GM23338 (cell line): ENCODE data around the gene RADIL. TPM values are rescaled to one million over a fixed set of nuclear protein-coding genes. Genes with fewer than 3 reads are reported as not detected.

Experiments used
- CTCF ChIP-seq, 2 experiments: fragments of 200-600 bp in 1 of 2; sonication (generic) in 1 of 2; conservative IDR thresholded peaks; 2 replicates each; pipeline versions ENCODE4 v1.5.1 to v1.6.1; 2016 to 2017; ENCODE audit warnings: antibody characterized with exemption in 2 of 2, low read depth in 2 of 2, mild to moderate bottlenecking in 2 of 2, moderate library complexity in 1 of 2
- JUNB ChIP-seq: IDR thresholded peaks from one replicate; pipeline ENCODE4 v1.6.1; 2016; ENCODE audit warnings: antibody characterized with exemption; ENCODE audit not compliant: unreplicated experiment
- POLR2AphosphoS5 ChIP-seq: IDR thresholded peaks from 2 replicates; pipeline ENCODE4 v1.6.1; 2016; ENCODE audit warnings: antibody characterized with exemption, low read depth
- microRNA-seq: library from miRNA; unstranded; fragments of <30 nt; microRNA quantifications from one replicate; pipeline ENCODE4, GENCODE V29; 2017
- polyA plus RNA-seq: library from polyadenylated mRNA; unstranded; fragments of >200 nt; fragmentation: Nextera tagmentation; extraction: Ambion mirVana; gene quantifications from 2 replicates; pipeline ENCODE4 v1.2.1, GENCODE V29; 2016
- small RNA-seq: library from RNA; depleted of rRNA; stranded (forward); fragments of <200 nt; gene quantifications from one replicate; pipeline ENCODE3, GENCODE V24; 2014; ENCODE audit warnings: low replicate concordance
- total RNA-seq: library from RNA; depleted of rRNA; stranded (reverse); fragments of >200 nt; shearing (Covaris generic); gene quantifications from 2 replicates; pipeline ENCODE4 v1.2.3, GENCODE V29; 2014; rRNA removed
- TF ChIP-seq, protein P1 (sequence below): IDR thresholded peaks from 2 replicates; pipeline ENCODE4 v1.6.1; 2016; ENCODE audit warnings: antibody characterized with exemption

RADIL gene
- total and polyA plus RNA-seq, 2 experiments from 2014 or later: 4.3 to 9.8 TPM

DNA sequence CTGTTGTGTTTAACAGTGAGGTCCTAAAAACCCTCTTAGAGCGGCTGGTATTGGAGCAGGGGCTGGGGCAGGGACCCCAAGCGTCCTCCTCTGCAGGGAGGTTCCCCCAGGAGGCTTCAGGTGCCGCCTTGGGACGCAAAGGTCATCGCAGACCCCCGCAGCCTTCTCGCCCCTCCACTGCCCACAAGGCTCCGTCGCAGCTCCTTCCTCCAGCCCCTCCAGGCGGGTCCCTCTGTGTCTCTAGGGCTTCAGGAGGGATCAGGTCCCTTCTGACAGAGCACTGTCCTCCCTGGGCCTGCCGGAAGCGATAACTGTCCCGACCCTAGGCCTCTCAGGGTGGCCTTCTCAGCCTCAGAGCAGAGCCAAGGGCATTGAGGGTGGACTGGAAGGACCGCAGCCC lies 134.2 kb downstream of the RADIL start (continued):
- TF ChIP-seq CTCF (conservative IDR thresholded peaks at IDR 0.05; ENCODE audit: low read depth in 2 of 2): no peak
- TF ChIP-seq, protein P1, sequence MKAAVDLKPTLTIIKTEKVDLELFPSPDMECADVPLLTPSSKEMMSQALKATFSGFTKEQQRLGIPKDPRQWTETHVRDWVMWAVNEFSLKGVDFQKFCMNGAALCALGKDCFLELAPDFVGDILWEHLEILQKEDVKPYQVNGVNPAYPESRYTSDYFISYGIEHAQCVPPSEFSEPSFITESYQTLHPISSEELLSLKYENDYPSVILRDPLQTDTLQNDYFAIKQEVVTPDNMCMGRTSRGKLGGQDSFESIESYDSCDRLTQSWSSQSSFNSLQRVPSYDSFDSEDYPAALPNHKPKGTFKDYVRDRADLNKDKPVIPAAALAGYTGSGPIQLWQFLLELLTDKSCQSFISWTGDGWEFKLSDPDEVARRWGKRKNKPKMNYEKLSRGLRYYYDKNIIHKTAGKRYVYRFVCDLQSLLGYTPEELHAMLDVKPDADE: no peak
- TF ChIP-seq POLR2AphosphoS5: no peak
- TF ChIP-seq JUNB: no peak

Small RNA genes lying within 50 kb of the gene (microRNA-seq; reads per million reads assigned to microRNA genes)
- gene MIR4656: not detected

Small RNA genes lying within 50 kb of the gene (small RNA-seq; reads per million reads assigned to genes)
- gene MIR4656 (not detected), gene RF00019 (not detected)

Other genes starting within 250 kb of the RADIL start
- gene FOXK1, start 201.4 kb downstream of the RADIL start, total RNA-seq: 12.7 and 13.9 TPM in 2 replicates
- gene FOXK1, start 201.4 kb downstream of the RADIL start, polyA plus RNA-seq: 2.0 and 2.3 TPM in 2 replicates
- gene AP5Z1, start 108.1 kb downstream of the RADIL start, total RNA-seq: 28.8 and 31.2 TPM in 2 replicates
- 16.3 and 16.4 TPM in 2 replicates for gene AP5Z1, start 108.1 kb downstream of the RADIL start, polyA plus RNA-seq
- gene PAPOLB, start 21.7 kb downstream of the RADIL start, total RNA-seq: 0.27 and 0.42 TPM in 2 replicates
- gene PAPOLB, start 21.7 kb downstream of the RADIL start, polyA plus RNA-seq: 0.07 and 0.08 TPM in 2 replicates
- 0.38 and 0.39 TPM in 2 replicates for gene MMD2, start 75.5 kb upstream of the RADIL start, total RNA-seq
- 0.09 and 0.11 TPM in 2 replicates for gene MMD2, start 75.5 kb upstream of the RADIL start, polyA plus RNA-seq
- gene RBAK, start 162.1 kb upstream of the RADIL start, total RNA-seq: 15.1 and 15.2 TPM in 2 replicates
- 6.3 and 6.5 TPM in 2 replicates for gene RBAK, start 162.1 kb upstream of the RADIL start, polyA plus RNA-seq